ENCODE results near the gene ABHD12. TPM values are rescaled to one million over a fixed set of nuclear protein-coding genes. Genes with fewer than 3 reads are reported as not detected.

The ABHD12 gene
- total RNA-seq, 1 experiment from 2014 or later: 40.6 TPM

- DNase-seq (ENCODE audit: low spot score): no peak
- Histone ChIP-seq H3K9me3 (ENCODE audit: low read depth, low read length, poor library complexity, severe bottlenecking) (no peaks in the 10 kb centered on the region), H3K4me1 (ENCODE audit: insufficient read depth, low read length, poor library complexity, severe bottlenecking) (peaks cover 9% of the 10 kb centered on the region), H3K36me3 (ENCODE audit: insufficient read depth, low read length, poor library complexity, severe bottlenecking) (no peaks in the 10 kb centered on the region), H3K4me3 (ENCODE audit: low read depth, low read length, poor library complexity, severe bottlenecking) (no peak overlapping the region), H3K27ac (ENCODE audit: low read depth, low read length, poor library complexity, severe bottlenecking) (no peak overlapping the region), H3K27me3 (replicated peaks; ENCODE audit: insufficient read depth, low read depth, low read length, poor library complexity) (no peaks in the 10 kb centered on the region)
- POLR2A ChIA-PET (ENCODE audit: low non-redundant PET): no interaction called here
- TF ChIP-seq EZH2 (IDR thresholded peaks at IDR 0.05; ENCODE audit: borderline replicate concordance, low read depth, low read length, poor library complexity, severe bottlenecking) (no peak), CTCF (conservative IDR thresholded peaks at IDR 0.05; ENCODE audit: low read depth, low read length) (no peak)
- BruUV-seq (replicated peaks): no TSS peak
- intact Hi-C loops (cut with micrococcal nuclease; ENCODE audit: unreplicated experiment): no loop called here
- CTCF ChIA-PET: no interaction called here
Measured at GRCh38 chr20:25251019-25251418, 139.6 kb downstream of the ABHD12 start.

GRCh38 chr20:25250508-25250907 lies 140.1 kb downstream of the ABHD12 start:
- BruUV-seq (replicated peaks): no TSS peak
- POLR2A ChIA-PET (ENCODE audit: low non-redundant PET): no interaction called here
- Histone ChIP-seq H3K4me1 (ENCODE audit: insufficient read depth, low read length, poor library complexity, severe bottlenecking) (peaks cover 9% of the 10 kb centered on the region), H3K9me3 (ENCODE audit: low read depth, low read length, poor library complexity, severe bottlenecking) (no peaks in the 10 kb centered on the region), H3K27ac (ENCODE audit: low read depth, low read length, poor library complexity, severe bottlenecking) (no peak overlapping the region), H3K27me3 (replicated peaks; ENCODE audit: insufficient read depth, low read depth, low read length, poor library complexity) (no peaks in the 10 kb centered on the region), H3K36me3 (ENCODE audit: insufficient read depth, low read length, poor library complexity, severe bottlenecking) (no peaks in the 10 kb centered on the region), H3K4me3 (ENCODE audit: low read depth, low read length, poor library complexity, severe bottlenecking) (no peak overlapping the region)
- DNase-seq (ENCODE audit: low spot score): no peak
- intact Hi-C loops (cut with micrococcal nuclease; ENCODE audit: unreplicated experiment): no loop called here
- CTCF ChIA-PET: no interaction called here
- no peak for TF ChIP-seq CTCF (conservative IDR thresholded peaks at IDR 0.05; ENCODE audit: low read depth, low read length)
- no peak for TF ChIP-seq EZH2 (IDR thresholded peaks at IDR 0.05; ENCODE audit: borderline replicate concordance, low read depth, low read length, poor library complexity, severe bottlenecking)

Other genes starting within 250 kb of the ABHD12 start
- 50.2 and 53.2 TPM in 2 replicates for gene ENTPD6, start 195.1 kb downstream of the ABHD12 start, total RNA-seq (2021)
- gene PYGB, start 142.8 kb downstream of the ABHD12 start, total RNA-seq (2021): 52.3 and 53.5 TPM in 2 replicates
- 60.0 and 62.6 TPM in 2 replicates for gene GINS1, start 16.8 kb upstream of the ABHD12 start, total RNA-seq (2021)
- gene NINL, start 194.7 kb upstream of the ABHD12 start, total RNA-seq (2021): 31.5 and 36.8 TPM in 2 replicates
- gene NANP, start 233.2 kb upstream of the ABHD12 start, total RNA-seq (2021): 13.6 and 15.9 TPM in 2 replicates

Measured in A673 (cell line).